Mucosa of gallbladder (tissue), 1 donor: ENCODE data around the gene OR1G1. TPM values are rescaled to one million over a fixed set of nuclear protein-coding genes. Genes with fewer than 3 reads are reported as not detected.
"Not testable (repeated sequence)": the region's sequence is repeated elsewhere in the genome, so short reads cannot be mapped to it uniquely, and the experiment has no call there.

ENCODE experiments used
- DNase-seq: peaks from one replicate; pipeline ENCODE4 v3.0.0-alpha.2; 2020; ENCODE audit warnings: low spot score
- total RNA-seq: library from RNA; stranded (reverse); gene quantifications from one replicate; pipeline ENCODE4 v1.2.1, GENCODE V29; 2021
- donor health status: DM: no; HTN: no; CAD: no.

Gene OR1G1
- total RNA-seq, result not detected

DNA sequence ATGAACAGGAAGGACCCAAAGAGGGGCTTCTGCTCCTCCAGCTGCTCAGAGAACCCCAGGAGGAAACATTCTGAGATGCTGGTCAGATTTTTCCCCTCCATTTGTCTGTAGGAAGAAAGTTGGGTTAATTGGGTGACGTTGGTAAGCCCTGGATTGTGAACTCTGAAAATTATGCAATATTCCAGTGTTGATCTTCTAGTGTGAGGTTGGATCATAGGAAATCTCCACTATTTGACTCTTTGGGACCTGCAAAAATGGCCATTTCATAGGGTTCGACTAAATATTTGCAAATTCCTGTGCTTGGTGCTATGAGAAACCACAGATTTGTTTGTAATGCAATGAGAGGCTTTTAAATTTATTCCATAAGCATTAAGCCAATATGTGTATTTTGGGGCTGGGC lies at the start of gene OR1G1:
Gene OR1G1, minus strand, starts transcription at position 101 of the 400 bp plus-strand sequence. Its CDS starts 0 bp downstream, at position 101.
- no peak for DNase-seq

DNA sequence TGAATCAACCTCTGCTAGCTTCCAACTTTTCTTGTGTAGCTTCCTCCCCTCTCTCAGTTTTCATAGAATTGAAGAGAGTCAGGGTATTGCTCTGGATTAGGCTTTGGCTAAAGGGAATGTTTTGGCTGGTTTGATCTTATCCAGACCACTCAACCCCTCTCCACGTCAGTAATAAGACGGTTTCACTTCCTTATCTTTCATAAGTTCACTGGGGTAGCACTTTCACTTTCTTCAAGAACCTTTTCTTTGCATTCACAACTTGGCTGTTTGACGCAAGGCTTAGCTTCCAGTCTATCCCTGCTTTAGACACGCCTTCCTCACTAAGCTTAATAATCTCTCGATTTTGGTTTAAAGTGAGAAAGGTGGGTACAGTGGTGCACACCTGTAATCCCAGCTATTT lies 40.2 kb upstream of the OR1G1 start:
- DNase-seq, result no peak

DNA sequence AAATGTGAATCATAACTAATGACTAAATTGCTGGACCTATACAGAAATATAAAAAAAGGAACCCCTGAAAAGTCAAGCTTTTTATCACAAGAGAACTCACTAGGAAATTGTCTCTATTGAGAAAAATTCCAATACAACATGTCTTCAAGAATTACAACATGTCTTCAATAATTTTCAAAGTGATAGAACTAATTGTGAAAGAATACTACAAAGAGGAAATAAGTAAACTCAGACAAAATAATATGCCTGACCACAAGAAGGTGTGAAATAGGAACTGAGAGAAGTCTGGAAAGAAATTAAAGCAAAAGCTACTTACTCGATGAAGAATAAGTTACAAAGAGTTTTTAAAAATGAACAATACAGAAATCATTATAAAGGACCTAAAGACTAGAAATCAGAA lies 29.9 kb upstream of the OR1G1 start:
- DNase-seq, result no peak

DNA sequence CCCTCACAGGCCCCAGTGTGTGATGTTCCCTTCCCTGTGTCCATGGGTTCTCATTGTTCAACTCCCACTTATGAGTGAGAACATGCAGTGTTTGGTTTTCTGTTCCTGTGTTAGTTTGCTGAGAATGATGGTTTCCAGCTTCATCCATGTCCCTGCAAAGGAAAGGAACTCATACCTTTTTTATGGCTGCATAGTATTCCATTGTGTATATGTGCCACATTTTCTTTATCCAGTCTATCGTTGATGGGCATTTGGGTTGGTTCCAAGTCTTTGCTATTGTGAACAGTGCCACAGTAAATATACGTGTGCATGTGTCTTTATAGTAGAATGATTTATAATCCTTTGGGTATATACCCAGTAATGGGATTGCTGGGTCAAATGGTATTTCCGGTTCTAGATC lies 10.1 kb upstream of the OR1G1 start:
- DNase-seq, result not testable (repeated sequence)

DNA sequence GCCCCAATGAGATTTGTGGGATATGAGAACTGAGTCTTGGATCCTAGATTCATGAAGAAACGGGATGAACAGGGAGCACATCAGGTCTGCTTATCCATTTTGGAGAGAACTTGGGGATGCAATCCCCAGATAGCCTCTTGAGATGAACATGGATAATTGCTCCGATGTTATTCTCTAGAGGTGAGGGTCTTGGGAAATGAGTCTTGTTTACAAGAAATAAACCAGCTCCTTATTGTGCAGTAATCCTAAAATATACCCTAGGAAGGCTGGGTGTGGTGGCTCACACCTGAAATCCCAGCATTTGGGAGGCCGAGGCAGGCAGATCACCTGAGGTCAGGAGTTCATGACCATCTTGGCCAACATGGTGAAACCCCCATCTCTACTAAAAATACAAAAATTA lies 23.0 kb downstream of the OR1G1 start, which contains the start of gene OR1D2:
Gene OR1D2, minus strand, starts transcription at position 101 of the 400 bp plus-strand sequence. CDS start 11,426 bp downstream, outside the sequence.
- DNase-seq, result no peak

Other genes with a start within 250 kb of the OR1G1 start
- not detected for gene OR1D5, start 63.9 kb downstream of the OR1G1 start, total RNA-seq
- not detected for gene OR1D2, start 23.1 kb downstream of the OR1G1 start, total RNA-seq
- gene OR1A2, start 70.0 kb upstream of the OR1G1 start, total RNA-seq, result not detected
- not detected for gene OR1A1, start 80.1 kb upstream of the OR1G1 start, total RNA-seq
- 0.81 TPM for gene OR3A1, start 170.8 kb upstream of the OR1G1 start, total RNA-seq